Amniotic stem cell (primary cell): ENCODE measurements around the gene MLF2.
A peak's percentile ranks its signal among the peaks of the same experiment; 100 is the strongest.
"Not testable (repeated sequence)": the region's sequence is repeated elsewhere in the genome, so short reads cannot be mapped to it uniquely, and the experiment has no call there.

ENCODE experiments used
- DNase-seq: peaks from one replicate; lab custom pipeline; 2025; lab: John Stamatoyannopoulos, UW

The MLF2 gene

DNA sequence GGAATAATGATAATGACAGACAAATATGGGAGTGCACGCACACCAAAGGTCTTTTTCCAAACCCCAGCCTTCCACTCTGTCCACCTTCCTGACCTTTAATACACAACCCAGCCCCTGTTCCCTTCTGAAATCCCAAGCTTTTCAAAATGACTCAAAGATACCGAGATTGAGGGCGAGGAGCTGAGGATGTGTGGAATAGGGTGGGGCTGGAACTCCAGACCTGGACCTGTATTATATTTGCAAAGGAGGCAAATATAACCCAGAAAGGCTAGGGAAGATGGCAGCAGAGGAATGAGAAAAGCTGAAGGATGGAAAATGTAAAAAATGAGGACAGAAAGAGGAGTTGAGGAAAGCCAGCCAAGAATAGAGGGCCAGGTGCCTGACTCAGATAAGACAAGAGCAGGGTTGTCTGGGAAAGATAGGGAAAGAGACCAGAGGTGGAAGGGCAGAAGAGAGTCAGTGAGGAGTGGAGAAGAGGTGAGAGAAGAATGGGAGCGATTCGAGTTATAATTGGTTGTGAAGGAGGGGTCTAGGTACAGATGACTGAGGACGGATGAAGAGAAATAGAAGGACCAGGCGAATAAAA, 12.2 kb upstream of the MLF2 start:
- no peak for DNase-seq

DNA sequence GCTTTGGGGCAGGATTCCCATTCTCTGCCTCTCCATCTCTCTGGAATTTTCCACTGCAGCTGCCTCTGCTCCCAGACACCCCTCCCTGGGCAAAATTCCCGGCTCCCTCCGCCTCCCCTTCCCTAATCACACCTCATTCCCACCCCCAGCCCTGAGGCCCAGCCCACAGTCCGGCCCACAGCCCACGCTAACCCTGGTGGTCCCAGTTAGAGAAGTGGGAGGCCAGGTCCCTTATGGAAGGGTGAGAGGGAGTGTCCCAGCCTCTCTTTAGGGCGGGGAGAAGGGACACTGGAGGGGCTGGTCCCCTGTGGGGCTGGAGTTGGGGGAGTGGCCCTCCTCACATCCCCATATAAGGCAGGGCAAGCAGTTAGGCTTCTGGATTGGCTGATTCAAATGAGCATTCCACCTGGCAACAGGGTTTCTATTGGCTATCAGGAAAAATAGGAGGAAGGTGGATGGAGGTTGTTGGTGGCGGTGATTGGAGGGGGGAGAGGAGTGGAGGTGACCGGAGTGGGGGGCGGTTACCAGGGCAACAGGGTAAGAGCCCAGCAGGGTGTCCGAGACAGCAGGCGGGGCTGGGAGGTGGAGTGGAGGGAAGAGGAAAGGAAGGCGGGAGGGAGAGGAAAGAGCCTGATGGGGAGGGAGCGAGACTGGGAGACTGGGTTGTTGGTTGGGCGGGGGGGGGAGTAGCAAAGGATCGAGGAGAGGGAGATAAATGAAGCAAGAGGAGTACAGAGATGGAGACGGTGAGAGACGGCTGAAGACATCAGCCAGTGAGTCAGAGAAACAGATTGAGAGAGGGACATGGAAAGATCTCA, 11.3 kb upstream of the MLF2 start:
- DNase-seq, result peak; percentile 95

DNA sequence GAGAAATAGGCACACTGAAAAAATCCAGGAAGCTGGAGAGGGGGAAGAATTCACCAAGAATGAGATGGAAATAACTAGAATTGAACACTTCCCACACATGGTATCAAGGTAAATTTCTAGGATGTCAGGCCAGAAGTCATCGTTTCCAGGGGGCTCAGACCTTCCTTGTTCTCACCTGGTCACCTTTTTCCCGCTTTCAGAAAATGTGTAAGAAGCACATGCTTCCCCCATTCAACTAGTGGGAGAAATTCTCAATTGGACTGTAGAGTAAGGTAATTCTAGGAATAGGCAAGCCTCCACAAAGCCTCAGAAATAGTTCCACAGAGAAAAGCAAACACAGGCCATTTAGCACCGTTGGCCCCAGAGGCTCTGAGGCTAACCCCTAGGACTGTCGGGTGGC, 10.4 kb upstream of the MLF2 start:
- DNase-seq, result no peak

DNA sequence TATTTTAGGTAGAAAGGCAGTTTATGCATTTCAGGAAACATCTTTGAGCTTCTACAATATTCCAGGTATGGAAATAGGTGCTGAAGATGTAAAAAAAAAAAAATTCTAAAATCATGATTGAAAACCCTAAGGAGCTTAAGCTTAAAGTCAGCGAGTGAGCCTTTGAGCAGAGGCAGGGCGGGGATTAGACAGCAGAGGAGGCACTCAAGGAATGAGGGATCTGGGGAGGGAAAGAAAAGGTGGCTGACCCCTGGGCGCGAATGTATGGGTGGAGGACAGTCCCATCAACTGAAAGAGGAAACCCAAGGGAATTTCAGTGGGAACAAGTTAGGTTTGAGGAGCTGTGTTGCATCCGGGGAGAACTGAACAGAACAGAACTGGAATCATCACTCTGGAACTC, 6.8 kb upstream of the MLF2 start:
- DNase-seq, result no peak

DNA sequence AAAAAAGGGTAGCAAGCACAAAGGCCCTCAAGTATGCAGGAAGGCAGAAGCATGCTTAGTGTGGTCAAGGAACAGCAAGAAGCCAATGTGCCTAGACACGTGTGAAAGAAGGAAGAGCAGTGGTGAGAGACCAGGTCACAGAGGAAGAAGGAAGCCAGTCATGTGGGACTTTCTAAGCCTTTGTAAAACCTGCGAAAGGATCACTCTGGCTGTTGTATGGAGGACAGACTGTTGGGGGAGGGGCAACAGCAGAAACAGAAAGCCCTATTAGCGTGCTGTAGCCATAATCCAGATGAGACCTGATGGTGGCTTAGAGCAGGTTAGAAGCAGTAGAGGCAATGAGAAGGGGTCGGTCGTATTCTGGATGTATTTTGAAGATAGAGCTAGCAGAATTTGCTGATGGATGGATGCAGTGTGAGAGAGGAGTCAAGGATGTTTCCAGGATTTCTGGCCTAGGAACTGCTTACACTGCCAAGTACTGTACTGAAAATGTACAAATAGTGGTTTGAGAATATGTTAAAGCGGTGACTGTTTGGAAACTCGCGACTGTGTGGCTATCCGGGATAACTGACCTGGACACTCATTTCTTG, 5.7 kb upstream of the MLF2 start:
- DNase-seq, result no peak

DNA sequence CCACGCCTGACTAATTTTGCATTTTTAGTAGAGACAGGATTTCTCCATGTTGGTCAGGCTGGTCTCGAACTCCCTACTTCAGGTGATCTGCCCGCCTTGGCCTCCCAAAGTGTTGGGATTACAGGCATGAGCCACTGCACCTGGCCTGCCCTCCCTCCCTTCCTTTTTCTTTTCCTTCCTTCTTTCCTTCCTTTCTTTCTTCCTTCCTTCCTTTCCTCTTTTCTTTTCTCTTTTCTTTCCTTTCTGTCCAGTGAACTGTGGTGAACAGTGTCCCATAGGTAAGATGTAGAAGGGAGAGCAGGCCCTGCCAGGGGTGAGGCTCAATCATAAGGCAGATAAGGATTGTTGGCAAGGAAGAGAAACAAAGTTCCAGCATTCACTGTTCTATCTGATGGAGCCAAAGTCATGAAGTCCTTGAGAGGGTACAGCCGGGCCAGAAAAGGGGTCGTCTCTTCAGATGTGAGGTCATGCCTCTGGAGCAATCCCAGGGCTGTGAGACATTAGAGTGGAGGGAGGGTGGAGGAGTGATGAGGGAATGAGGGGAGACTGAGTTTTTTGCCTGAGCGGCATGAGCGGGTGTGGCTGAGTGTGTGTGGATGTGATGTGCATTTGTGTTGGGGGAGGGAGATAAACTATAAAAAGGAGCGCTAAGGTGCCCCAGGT, 4.2 kb upstream of the MLF2 start:
- DNase-seq, result no peak

DNA sequence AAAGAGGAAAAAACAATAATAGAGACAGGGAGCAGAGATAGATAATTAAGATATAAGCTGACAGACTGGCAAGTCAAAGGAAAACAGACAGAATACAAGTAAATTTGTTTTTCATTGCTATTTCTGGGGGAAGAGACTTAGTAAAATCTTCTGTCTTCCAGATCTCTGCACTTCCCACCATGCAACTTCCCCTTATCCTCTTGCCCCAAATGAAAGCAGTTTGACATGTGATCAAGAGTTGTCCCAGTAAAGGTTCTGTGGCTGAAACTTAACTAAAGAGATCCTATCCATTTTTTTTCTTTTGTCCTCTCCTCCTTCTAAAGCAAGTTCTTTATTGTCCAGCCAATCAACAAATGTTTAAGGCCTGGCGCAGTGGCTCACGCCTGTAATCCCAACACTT, 1.5 kb upstream of the MLF2 start:
- DNase-seq, result no peak

DNA sequence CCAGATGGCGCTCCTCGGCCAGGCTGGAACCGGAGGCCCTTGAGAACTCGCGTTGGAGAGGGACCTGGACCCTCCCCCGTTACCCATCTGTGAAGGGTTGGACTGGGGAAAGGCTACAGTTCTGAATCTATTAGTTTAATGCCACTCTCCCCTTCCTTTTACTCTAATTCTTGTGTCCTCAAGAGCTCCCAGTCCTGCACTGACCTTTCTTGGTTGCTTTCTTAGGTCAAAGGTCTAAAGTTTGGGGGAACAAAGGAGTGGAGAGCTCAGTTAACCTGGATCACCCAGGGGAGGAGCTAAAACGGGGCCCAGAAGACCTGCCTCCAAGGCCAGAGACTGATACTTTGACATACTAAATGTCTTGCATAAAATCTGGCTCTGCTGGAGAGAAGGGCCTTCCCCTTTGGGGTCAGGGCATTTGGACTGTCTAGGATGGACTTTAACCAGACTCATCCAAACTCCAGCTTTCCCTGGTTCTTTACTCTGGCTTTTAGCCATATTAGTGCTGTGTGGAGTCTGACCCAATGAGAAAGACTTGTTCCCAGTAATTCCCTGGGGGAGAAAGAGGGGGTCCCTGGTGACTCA, 923 bp upstream of the MLF2 start:
- no peak for DNase-seq

DNA sequence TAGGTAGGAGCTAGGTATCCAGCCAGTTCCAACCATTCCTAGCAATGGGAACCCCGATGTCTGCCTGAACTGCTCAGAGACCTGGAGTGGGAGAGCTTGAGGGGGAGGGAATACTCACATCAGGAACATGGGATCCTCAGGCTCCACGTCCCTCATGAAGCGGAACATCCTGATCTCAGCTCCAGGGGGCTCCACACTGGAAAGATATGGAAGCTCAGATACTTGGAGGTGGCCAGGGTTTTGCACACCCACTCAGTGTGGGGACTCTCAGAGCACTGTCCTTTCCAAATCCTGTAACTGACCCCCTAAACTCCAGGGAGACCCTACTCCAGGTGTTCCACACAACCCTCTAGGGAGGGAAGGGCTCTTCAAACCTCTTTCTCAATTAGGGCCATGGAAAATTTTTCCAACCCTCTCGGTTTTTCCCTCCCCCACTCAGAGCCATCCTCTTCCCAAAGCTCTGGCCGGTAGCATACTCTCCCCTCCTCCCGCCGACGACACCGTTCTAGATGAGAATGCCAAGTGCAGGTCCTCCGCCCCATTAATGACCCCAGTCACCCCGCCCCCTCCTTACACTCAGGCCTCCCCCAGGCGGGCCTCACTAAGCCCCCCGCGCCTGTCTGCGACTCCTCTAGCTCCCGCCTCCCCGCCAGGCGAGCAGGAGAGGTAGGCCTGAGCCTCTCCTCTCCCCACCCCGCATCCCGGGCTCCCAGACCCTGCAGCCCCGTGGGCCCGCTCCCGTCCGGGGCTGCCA, 597 bp downstream of the MLF2 start:
- peak; percentile 46 for DNase-seq

DNA sequence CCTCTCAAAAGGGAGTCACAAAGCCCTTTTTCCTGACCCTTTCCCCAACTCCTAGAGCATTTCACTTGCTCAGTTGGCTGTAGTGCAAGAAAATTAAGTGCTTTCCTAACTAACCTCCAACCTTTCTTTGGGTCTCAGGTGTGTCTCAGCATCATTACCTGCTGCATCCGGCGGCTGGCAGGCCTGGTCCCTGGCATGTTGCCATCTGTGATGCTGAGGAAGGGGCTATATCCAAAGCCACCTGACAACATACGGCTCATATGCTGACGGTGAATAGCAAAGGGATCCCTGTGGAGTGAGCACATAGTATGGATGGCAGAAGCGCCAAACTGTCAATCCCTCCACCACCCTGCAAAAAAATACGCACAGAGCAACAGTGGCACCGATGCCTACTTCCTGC, 1.2 kb downstream of the MLF2 start:
- no peak for DNase-seq

DNA sequence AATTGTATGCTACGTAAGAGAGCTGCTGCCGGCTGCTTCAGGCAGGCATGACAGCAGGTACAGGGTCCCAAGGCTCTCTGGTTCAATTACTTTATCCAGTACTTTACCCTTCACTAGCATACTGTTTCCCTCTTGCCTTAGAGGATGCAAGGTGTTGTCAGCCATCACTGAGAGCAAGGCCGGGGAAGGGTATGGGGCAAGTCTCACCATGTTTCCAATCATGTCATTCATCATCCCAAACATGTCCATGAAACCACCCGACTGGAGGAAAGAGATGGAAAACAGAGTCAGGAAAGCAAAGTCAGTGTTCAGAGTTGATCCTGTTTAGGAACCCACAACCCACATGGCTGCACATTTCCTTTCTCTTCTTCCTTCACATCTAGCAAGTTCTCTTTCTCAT, 2.4 kb downstream of the MLF2 start:
- no peak for DNase-seq

DNA sequence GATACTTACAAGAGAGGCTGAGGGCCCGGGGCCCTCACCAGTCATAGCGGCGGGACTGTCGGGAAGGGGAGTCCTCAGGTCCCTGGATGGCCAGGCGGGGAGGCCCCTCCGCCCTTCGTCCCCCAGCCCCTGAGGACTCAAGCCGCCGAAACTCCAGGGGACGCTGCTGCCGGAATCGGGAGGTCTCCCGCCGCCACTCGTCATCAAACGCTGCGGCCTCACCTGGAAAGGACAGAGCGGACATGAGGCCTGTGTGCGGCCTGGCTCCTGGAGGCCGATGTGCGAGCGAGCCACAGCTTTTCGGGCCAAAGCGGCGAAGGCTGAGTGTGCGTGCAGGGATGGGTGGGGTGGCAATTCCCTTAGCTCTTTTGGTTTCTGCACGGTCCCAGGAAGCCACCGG, 4.2 kb downstream of the MLF2 start:
- DNase-seq, result no peak

DNA sequence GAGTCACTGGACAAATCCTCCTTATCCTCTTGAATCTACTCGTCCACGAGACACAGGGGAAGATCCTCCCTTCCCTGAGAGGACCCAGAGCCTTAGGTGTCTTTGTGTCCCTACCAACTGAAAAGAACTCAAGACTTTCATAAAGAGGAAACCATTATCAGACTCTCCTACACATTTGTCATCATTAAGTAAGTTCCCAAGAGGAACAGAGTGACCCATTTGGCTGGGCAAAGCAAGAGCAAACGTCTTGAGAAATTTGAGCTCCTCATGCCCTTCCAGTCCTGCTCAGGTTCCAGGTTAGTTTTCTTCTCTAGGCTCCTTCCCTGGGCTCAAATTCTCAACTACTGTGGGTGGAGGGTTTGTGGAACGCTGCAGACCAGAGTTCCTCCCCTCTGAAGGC, 5.7 kb downstream of the MLF2 start:
- DNase-seq, result no peak

DNA sequence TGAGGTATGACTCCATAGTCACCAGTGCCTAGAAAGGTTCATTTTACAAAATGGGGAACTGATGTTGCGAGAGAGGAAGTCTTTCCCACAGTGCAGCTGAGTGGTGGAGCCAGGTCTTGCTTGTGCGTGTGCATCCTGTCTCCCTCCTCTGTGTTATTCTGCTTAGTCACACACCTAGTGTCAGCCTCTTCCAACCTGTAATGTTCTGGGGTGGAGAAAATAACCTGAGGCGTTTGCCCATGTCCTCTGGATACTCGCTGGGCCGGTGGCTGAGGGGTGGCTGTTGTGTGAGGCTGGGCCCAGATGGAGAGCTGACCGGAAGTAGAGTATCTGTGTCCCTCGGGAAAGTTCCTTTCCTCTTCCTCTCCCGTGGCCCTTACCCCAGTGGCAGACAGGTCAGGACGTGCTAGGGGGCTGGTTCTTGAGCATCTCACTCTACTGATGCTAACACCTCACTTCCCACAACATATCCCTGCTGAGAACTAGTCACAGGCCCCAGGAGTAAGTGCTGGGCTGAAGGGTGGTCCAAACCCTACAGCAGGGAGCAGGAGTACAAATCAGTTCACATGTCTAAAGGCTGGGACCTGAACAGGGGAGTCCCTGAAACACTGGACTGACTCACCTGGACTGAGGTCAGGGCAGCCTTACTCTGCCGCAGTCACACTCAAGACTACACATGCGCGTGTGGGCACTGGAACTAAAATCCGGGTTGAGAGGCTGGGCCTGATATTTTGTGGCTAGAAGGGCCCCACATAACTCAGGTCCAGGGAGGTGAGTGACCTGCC, 7.0 kb downstream of the MLF2 start:
- no peak for DNase-seq

DNA sequence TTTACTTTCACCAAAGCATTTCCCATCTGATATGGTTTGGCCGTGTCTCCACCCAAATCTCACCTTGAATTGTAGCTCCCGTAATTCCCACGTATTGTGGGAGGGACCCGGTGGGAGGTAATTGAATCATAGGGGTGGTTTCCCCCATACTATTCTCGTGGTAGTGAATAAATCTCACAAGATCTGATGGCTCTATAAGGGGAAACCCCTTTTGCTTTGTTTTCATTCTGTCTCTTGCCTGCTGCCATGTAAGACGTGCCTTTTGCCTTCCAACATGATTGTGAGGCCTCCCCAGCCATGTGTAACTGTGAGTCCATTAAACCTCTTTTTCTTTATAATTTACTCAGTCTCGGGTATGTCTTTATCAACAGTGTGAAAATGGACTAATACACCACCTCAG, 9.6 kb downstream of the MLF2 start:
- not testable (repeated sequence) for DNase-seq

DNA sequence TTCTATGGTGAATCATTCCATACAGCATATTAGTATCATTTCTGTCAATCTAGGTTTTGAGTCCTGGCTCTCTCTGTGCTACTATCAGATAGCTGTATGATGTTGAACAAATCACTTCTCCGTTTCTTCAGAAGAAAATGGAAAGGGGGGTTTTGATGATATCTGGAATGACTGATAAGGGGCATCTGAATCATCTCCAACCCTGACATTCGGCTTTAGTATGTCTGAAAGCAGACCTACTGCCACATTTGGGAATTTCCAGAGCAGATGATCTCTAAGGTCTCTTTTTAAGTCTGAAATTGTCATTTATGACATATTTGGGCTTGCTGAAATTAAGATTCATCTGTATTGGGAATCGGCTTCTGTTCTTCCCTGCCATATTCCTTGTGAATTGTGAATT, 10.1 kb downstream of the MLF2 start:
- DNase-seq, result no peak

DNA sequence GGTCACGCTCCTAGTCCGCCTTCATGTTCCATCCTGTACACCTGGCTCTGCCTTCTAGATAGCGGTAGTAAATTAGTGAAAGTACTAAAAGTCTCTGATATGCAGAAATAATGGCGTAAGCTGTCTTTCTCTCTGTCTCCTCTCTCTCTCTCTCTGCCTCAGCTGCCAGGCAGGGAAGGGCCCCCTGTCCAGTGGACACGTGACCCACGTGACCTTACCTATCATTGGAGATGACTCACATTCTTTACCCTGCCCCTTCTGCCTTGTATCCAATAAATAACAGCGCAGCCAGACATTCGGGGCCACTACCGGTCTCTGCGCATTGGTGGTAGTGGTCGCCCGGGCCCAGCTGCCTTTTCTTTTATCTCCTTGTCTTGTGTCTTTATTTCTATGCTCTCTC, 10.9 kb downstream of the MLF2 start:
- DNase-seq, result not testable (repeated sequence)

DNA sequence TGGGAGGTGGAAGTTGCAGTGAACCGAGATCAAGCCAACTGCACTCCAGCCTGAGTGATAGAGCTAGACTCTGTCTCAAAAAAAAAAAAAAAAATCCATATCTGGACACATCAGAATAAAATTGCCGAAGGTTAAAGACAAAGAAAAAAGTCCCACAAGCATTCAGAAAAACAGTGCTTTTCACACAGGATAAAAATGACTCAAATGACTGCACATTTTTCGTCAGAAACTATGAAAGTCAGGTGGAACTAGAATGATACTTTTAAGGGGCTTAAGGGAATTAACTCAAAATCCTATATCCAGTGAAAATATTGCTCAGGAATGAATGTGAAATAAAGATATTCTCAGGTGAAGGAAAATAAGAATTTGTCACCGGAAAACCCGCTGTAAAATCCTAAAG, 16.2 kb downstream of the MLF2 start:
- no peak for DNase-seq

DNA sequence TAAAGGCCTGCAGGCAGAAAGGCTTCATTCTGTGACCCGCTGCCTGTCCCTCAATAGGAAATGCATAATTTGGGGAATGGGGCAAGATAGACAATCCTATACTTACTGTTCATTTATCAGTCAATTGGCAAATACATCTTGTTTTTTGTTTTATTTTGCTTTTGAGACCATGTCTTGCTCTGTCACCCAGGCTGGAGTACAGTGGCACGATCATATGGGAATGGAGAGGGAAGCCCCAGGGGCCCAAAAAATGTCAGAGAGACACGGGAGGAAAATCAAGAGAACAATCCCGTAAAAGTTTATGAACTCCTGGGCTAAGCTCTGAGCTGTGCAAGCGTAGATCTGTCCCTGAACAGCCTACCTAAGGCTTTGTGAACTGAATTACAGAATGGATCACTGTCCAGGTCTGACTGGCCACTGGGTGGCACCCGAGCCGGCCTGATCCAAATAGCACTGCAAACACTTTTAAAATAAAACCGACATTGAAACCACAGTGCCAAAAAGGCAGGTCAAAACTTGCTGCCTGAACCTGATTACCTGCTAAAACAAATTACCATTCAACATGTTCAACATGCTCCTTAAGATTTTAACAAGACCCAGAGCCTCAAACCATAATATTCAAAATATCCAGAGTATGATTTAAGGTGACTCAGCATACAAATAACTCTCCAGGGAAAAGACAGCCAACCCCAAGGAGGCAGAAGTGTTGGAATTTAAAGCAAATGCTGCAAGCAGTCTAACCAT, 17.3 kb downstream of the MLF2 start:
- DNase-seq, result peak; percentile 36
